Measurements from ENCODE around the gene COG7. TPM values are rescaled to one million over a fixed set of nuclear protein-coding genes. Genes with fewer than 3 reads are reported as not detected.

COG7 gene
- total RNA-seq, 1 experiment from 2014 or later = 22.1 TPM

- intact Hi-C loops (cut with micrococcal nuclease) = no loop called here
- no peak overlapping the region for H3K4me3 ChIP-seq (replicated peaks in 1 of 2; ENCODE audit: low read depth in 1 of 2, low read length in 2 of 2)
- no TSS peak for BruUV-seq (replicated peaks)
- no peak overlapping the region for H3K9ac ChIP-seq (ENCODE audit: low read length)
- no peaks in the 10 kb centered on the region for H3K9me2 ChIP-seq (ENCODE audit: insufficient read depth)
- H4K20me1 ChIP-seq (ENCODE audit: insufficient read depth) = no peaks in the 10 kb centered on the region
- TF ChIP-seq FOSL1 (IDR thresholded peaks at IDR 0.05; ENCODE audit: low read depth) (no peak), POLR2AphosphoS5 (IDR thresholded peaks at IDR 0.05; ENCODE audit: low read depth, low read length) (no peak), JUND (IDR thresholded peaks at IDR 0.05) (no peak), CTCF (IDR thresholded peaks at IDR 0.05 in 2 of 3, conservative IDR thresholded peaks at IDR 0.05 in 1 of 3; ENCODE audit: borderline replicate concordance in 1 of 3, insufficient read depth in 1 of 3, low read depth in 2 of 3, low read length in 2 of 3) (no peak), EZH2phosphoT487 (IDR thresholded peaks at IDR 0.05; ENCODE audit: borderline replicate concordance) (no peak), EZH2 (IDR thresholded peaks at IDR 0.05) (no peak), SRF (IDR thresholded peaks at IDR 0.05; ENCODE audit: low read depth) (no peak), CEBPB (IDR thresholded peaks at IDR 0.05; ENCODE audit: low read depth) (no peak), ZFX (IDR thresholded peaks at IDR 0.05) (no peak), POLR2A (IDR thresholded peaks at IDR 0.05; ENCODE audit: borderline replicate concordance, extremely low read depth, insufficient read depth, insufficient read length) (no peak), SP1 (IDR thresholded peaks at IDR 0.05; ENCODE audit: low read depth) (no peak), RAD21 (IDR thresholded peaks at IDR 0.05; ENCODE audit: low read depth) (no peak)
- H3K4me1 ChIP-seq (ENCODE audit: control insufficient read depth in 1 of 2, insufficient read depth in 2 of 2, low read length in 2 of 2) = no peaks in the 10 kb centered on the region
- no peak overlapping the region for H2AFZ ChIP-seq (ENCODE audit: low read depth, low read length, poor library complexity, severe bottlenecking)
- no peaks in the 10 kb centered on the region for H3K27me3 ChIP-seq (ENCODE audit: insufficient read depth, low read length)
- H3K9me3 ChIP-seq (ENCODE audit: control insufficient read depth in 1 of 2, insufficient read depth in 1 of 2, low read depth in 1 of 2, low read length in 2 of 2) = no peaks in the 10 kb centered on the region
- POLR2A ChIA-PET = no interaction called here
- CTCF ChIA-PET = no interaction called here
- no peak overlapping the region for H3K4me2 ChIP-seq (ENCODE audit: low read length)
- H3K27ac ChIP-seq (ENCODE audit: low read depth, low read length) = no peak overlapping the region
- H3K36me3 ChIP-seq (ENCODE audit: control insufficient read depth in 1 of 2, insufficient read depth in 2 of 2, low read length in 2 of 2) = no peaks in the 10 kb centered on the region
- H3K79me2 ChIP-seq (ENCODE audit: insufficient read depth, low read length) = no peaks in the 10 kb centered on the region
- RAD21 ChIA-PET (ENCODE audit: low non-redundant PET in 1 of 2, low total read pairs in 2 of 2, uncharacterized antibody in 2 of 2, unreplicated experiment in 2 of 2) = no interaction called here
- ATAC-seq (no peak), DNase-seq (ENCODE audit: low read depth, low spot score) (no peak)
Observed at GRCh38 chr16:23356941-23357340, 96.0 kb downstream of the COG7 start.

Data from HCT116 (cell line).